ENCODE results near the gene CFAP73. TPM values are rescaled to one million over a fixed set of nuclear protein-coding genes. Genes with fewer than 3 reads are reported as not detected.

The CFAP73 gene
- total RNA-seq, 1 donor from 2014 or later = not detected

GRCh38 chr12:113152835-113153814 is 3.6 kb downstream of the CFAP73 start:
- H3K4me1 ChIP-seq (ENCODE audit: control insufficient read depth in 3 of 3, insufficient read depth in 3 of 3, low read length in 3 of 3) = peaks cover 3 to 12% (median 9%) of the 10 kb centered on the region in 3 donors
- H3K9me3 ChIP-seq (ENCODE audit: control insufficient read depth in 3 of 3, low read length in 3 of 3) = no peaks in the 10 kb centered on the region
- peaks cover 50 to 60% (median 50%) of the 10 kb centered on the region in 3 donors for H3K27me3 ChIP-seq (ENCODE audit: control insufficient read depth in 3 of 3, insufficient read depth in 3 of 3, low read length in 3 of 3)
- no peak overlapping the region for H3K9ac ChIP-seq (ENCODE audit: low read depth in 1 of 3, low read length in 3 of 3)
- peaks cover 2 to 11% (median 7%) of the 10 kb centered on the region in 3 donors for H3K36me3 ChIP-seq (ENCODE audit: control insufficient read depth in 3 of 3, insufficient read depth in 3 of 3, low read length in 3 of 3)
- H3K27ac ChIP-seq (ENCODE audit: low read depth, low read length) = no peak overlapping the region
- peak overlapping the region; percentile 29 to 51 (median 30) for H3K4me3 ChIP-seq (ENCODE audit: low read length in 3 of 3)

- Histone ChIP-seq H3K4me1 (ENCODE audit: control insufficient read depth in 3 of 3, insufficient read depth in 3 of 3, low read length in 3 of 3) (peaks cover 3 to 12% (median 9%) of the 10 kb centered on the region in 3 donors), H3K36me3 (ENCODE audit: control insufficient read depth in 3 of 3, insufficient read depth in 3 of 3, low read length in 3 of 3) (peaks cover 15 to 22% (median 20%) of the 10 kb centered on the region in 3 donors), H3K27ac (ENCODE audit: low read depth, low read length) (no peak overlapping the region), H3K9me3 (ENCODE audit: control insufficient read depth in 3 of 3, low read length in 3 of 3) (no peaks in the 10 kb centered on the region), H3K27me3 (ENCODE audit: control insufficient read depth in 3 of 3, insufficient read depth in 3 of 3, low read length in 3 of 3) (peaks cover 50 to 61% (median 50%) of the 10 kb centered on the region in 3 donors), H3K4me3 (ENCODE audit: low read length in 3 of 3) (no peak overlapping the region), H3K9ac (ENCODE audit: low read depth in 1 of 3, low read length in 3 of 3) (no peak overlapping the region)
These were observed 4.9 kb downstream of the CFAP73 start for GRCh38 chr12:113154351-113154973.

GRCh38 chr12:113155060-113155459 is 5.5 kb downstream of the CFAP73 start:
- no peaks in the 10 kb centered on the region for H3K9me3 ChIP-seq (ENCODE audit: control insufficient read depth in 3 of 3, low read length in 3 of 3)
- H3K9ac ChIP-seq (ENCODE audit: low read depth in 1 of 3, low read length in 3 of 3) = no peak overlapping the region
- H3K27ac ChIP-seq (ENCODE audit: low read depth, low read length) = no peak overlapping the region
- peaks cover 21 to 28% (median 26%) of the 10 kb centered on the region in 3 donors for H3K36me3 ChIP-seq (ENCODE audit: control insufficient read depth in 3 of 3, insufficient read depth in 3 of 3, low read length in 3 of 3)
- peaks cover 3 to 12% (median 9%) of the 10 kb centered on the region in 3 donors for H3K4me1 ChIP-seq (ENCODE audit: control insufficient read depth in 3 of 3, insufficient read depth in 3 of 3, low read length in 3 of 3)
- peaks cover 46 to 55% (median 50%) of the 10 kb centered on the region in 3 donors for H3K27me3 ChIP-seq (ENCODE audit: control insufficient read depth in 3 of 3, insufficient read depth in 3 of 3, low read length in 3 of 3)
- H3K4me3 ChIP-seq (ENCODE audit: low read length in 3 of 3) = no peak overlapping the region

- Histone ChIP-seq H3K9me3 (ENCODE audit: control insufficient read depth in 3 of 3, low read length in 3 of 3) (no peaks in the 10 kb centered on the region), H3K27me3 (ENCODE audit: control insufficient read depth in 3 of 3, insufficient read depth in 3 of 3, low read length in 3 of 3) (peaks cover 46 to 49% (median 47%) of the 10 kb centered on the region in 3 donors), H3K4me1 (ENCODE audit: control insufficient read depth in 3 of 3, insufficient read depth in 3 of 3, low read length in 3 of 3) (peaks cover 3 to 12% (median 9%) of the 10 kb centered on the region in 3 donors), H3K27ac (ENCODE audit: low read depth, low read length) (no peak overlapping the region), H3K36me3 (ENCODE audit: control insufficient read depth in 3 of 3, insufficient read depth in 3 of 3, low read length in 3 of 3) (peaks cover 27 to 34% (median 32%) of the 10 kb centered on the region in 3 donors), H3K4me3 (ENCODE audit: low read length in 3 of 3) (no peak overlapping the region), H3K9ac (ENCODE audit: low read depth in 1 of 3, low read length in 3 of 3) (no peak overlapping the region)
These were observed 6.1 kb downstream of the CFAP73 start for GRCh38 chr12:113155646-113156045.

- no peak overlapping the region for H3K4me3 ChIP-seq (ENCODE audit: low read length in 3 of 3)
- no peaks in the 10 kb centered on the region for H3K9me3 ChIP-seq (ENCODE audit: control insufficient read depth in 3 of 3, low read length in 3 of 3)
- H3K9ac ChIP-seq (ENCODE audit: low read depth in 1 of 3, low read length in 3 of 3) = no peak overlapping the region
- H3K4me1 ChIP-seq (ENCODE audit: control insufficient read depth in 3 of 3, insufficient read depth in 3 of 3, low read length in 3 of 3) = peaks cover 4 to 12% (median 9%) of the 10 kb centered on the region in 3 donors
- peaks cover 35 to 37% (median 37%) of the 10 kb centered on the region in 3 donors for H3K27me3 ChIP-seq (ENCODE audit: control insufficient read depth in 3 of 3, insufficient read depth in 3 of 3, low read length in 3 of 3)
- peaks cover 37 to 45% (median 44%) of the 10 kb centered on the region in 3 donors for H3K36me3 ChIP-seq (ENCODE audit: control insufficient read depth in 3 of 3, insufficient read depth in 3 of 3, low read length in 3 of 3)
- H3K27ac ChIP-seq (ENCODE audit: low read depth, low read length) = no peak overlapping the region
These were observed 7.8 kb downstream of the CFAP73 start for GRCh38 chr12:113157218-113157859.

GRCh38 chr12:113158439-113159203 is 9.1 kb downstream of the CFAP73 start:
- Histone ChIP-seq H3K9me3 (ENCODE audit: control insufficient read depth in 3 of 3, low read length in 3 of 3) (no peaks in the 10 kb centered on the region), H3K27ac (ENCODE audit: low read depth, low read length) (no peak overlapping the region), H3K27me3 (ENCODE audit: control insufficient read depth in 3 of 3, insufficient read depth in 3 of 3, low read length in 3 of 3) (peaks cover 23 to 25% (median 24%) of the 10 kb centered on the region in 3 donors), H3K36me3 (ENCODE audit: control insufficient read depth in 3 of 3, insufficient read depth in 3 of 3, low read length in 3 of 3) (peaks cover 48 to 57% (median 56%) of the 10 kb centered on the region in 3 donors), H3K4me3 (ENCODE audit: low read length in 3 of 3) (no peak overlapping the region), H3K9ac (ENCODE audit: low read depth in 1 of 3, low read length in 3 of 3) (no peak overlapping the region), H3K4me1 (ENCODE audit: control insufficient read depth in 3 of 3, insufficient read depth in 3 of 3, low read length in 3 of 3) (peaks cover 0 to 7% (median 3%) of the 10 kb centered on the region in 3 donors)

- Histone ChIP-seq H3K9me3 (ENCODE audit: control insufficient read depth in 3 of 3, low read length in 3 of 3) (no peaks in the 10 kb centered on the region), H3K4me3 (ENCODE audit: low read length in 3 of 3) (no peak overlapping the region), H3K9ac (ENCODE audit: low read depth in 1 of 3, low read length in 3 of 3) (no peak overlapping the region), H3K27me3 (ENCODE audit: control insufficient read depth in 3 of 3, insufficient read depth in 3 of 3, low read length in 3 of 3) (peaks cover 10 to 12% (median 11%) of the 10 kb centered on the region in 3 donors), H3K27ac (ENCODE audit: low read depth, low read length) (no peak overlapping the region), H3K36me3 (ENCODE audit: control insufficient read depth in 3 of 3, insufficient read depth in 3 of 3, low read length in 3 of 3) (peaks cover 56 to 65% (median 63%) of the 10 kb centered on the region in 3 donors), H3K4me1 (ENCODE audit: control insufficient read depth in 3 of 3, insufficient read depth in 3 of 3, low read length in 3 of 3) (peaks cover 0 to 3% (median 0%) of the 10 kb centered on the region in 3 donors)
These were observed 10.4 kb downstream of the CFAP73 start for GRCh38 chr12:113159937-113160336.

GRCh38 chr12:113161415-113162016 is 12.0 kb downstream of the CFAP73 start:
- Histone ChIP-seq H3K9me3 (ENCODE audit: control insufficient read depth in 3 of 3, low read length in 3 of 3) (no peaks in the 10 kb centered on the region), H3K27ac (ENCODE audit: low read depth, low read length) (no peak overlapping the region), H3K4me1 (ENCODE audit: control insufficient read depth in 3 of 3, insufficient read depth in 3 of 3, low read length in 3 of 3) (peaks cover 0 to 3% (median 0%) of the 10 kb centered on the region in 3 donors), H3K4me3 (ENCODE audit: low read length in 3 of 3) (no peak overlapping the region), H3K9ac (ENCODE audit: low read depth in 1 of 3, low read length in 3 of 3) (no peak overlapping the region), H3K27me3 (ENCODE audit: control insufficient read depth in 3 of 3, insufficient read depth in 3 of 3, low read length in 3 of 3) (peaks cover 0 to 3% (median 0%) of the 10 kb centered on the region in 3 donors), H3K36me3 (ENCODE audit: control insufficient read depth in 3 of 3, insufficient read depth in 3 of 3, low read length in 3 of 3) (peaks cover 68 to 78% (median 77%) of the 10 kb centered on the region in 3 donors)

Data from skeletal muscle tissue (tissue), 4 donors.